ENCODE data around the gene CREBRF.
"Not testable (repeated sequence)": the region's sequence is repeated elsewhere in the genome, so short reads cannot be mapped to it uniquely, and the experiment has no call there.

CREBRF gene, protein sequence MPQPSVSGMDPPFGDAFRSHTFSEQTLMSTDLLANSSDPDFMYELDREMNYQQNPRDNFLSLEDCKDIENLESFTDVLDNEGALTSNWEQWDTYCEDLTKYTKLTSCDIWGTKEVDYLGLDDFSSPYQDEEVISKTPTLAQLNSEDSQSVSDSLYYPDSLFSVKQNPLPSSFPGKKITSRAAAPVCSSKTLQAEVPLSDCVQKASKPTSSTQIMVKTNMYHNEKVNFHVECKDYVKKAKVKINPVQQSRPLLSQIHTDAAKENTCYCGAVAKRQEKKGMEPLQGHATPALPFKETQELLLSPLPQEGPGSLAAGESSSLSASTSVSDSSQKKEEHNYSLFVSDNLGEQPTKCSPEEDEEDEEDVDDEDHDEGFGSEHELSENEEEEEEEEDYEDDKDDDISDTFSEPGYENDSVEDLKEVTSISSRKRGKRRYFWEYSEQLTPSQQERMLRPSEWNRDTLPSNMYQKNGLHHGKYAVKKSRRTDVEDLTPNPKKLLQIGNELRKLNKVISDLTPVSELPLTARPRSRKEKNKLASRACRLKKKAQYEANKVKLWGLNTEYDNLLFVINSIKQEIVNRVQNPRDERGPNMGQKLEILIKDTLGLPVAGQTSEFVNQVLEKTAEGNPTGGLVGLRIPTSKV

DNA sequence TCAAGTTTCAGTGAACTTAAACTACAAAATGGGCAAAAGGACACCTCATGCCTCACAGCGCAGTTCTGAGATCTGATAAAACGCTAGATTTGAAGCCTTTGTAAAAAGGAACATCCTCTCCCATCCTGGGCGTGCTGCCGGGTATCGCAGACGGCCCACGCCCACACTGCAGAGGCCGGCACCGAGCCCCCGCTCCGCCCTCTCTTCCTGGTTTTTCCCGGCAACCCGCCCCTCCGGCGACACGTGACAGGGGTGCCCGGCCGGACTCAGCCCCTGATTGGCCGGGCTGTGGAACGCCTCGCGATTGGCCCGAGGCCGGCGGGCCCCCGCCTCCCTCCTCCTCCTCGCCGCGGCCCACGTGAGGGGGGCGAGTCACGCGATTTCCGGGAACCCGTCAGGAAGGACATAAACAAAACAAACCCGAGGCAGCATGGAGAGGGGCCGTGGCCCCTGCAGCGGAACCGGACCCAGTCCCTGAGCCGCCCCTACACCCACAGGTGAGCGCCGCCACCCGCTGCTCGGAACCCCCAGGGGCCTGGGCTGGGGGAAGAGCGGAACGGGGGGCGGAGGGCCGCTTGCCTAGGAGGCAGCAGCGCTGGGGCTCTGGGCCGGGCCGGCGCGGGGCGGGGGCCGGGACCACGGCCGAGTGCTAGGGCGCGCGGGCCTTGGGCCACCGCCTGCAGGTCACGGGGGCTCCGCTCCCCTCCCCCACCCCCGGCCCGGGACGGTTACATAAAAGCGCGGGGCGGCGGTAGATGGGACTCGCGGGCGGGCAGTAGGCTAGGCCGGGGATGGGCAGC is at the start of gene CREBRF:
TSS of gene CREBRF (plus strand) at position 370 of the 800 bp plus-strand sequence. CDS start 24,424 bp downstream, outside the sequence.
- peak; percentile 87 for DNase-seq

DNA sequence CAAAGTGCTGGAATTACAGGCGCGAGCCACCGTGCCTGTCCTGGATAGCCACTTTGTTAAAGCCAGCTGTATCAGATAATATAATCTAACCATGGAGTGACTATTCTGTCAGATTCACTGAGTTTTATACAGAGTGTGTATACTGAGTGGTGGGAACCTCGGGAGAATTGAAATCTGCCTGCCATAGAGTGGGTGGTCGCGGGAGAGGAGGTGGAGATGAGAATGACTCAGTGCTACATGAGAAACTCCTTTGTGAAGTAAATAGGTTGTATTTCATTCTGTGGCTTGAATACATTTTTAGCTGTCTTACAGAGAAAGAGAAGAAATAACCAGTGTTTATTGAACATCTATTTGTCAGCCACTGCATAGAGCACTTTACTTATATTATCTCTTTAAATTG is 46.1 kb upstream of the CREBRF start:
- no peak for DNase-seq

GRCh38 chr5:173010547-173011464 is 45.3 kb upstream of the CREBRF start:
- DNase-seq: no peak

DNA sequence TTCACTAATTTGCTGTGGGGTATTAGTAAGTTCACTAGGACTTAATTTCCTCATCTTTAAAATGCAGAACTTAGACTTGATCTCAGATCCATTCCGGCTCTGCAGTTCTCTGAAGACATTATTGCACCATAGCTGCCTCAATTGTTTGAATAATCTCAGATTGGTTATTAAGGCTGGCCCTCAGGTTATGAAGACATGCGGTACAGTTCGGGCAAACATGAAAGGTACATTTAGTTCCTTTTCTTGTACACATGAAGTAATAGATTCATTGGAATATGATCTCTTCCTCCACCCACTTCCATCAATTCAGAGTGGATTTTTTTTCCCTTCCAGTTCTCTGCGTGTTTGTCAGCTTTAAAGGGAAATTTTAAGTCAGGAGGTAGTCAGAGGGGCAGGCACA is 44.6 kb upstream of the CREBRF start:
- DNase-seq: no peak

- DNase-seq: no peak
Measured at GRCh38 chr5:173012882-173013281, 43.3 kb upstream of the CREBRF start.

- no peak for DNase-seq
Measured at GRCh38 chr5:173014671-173015070, 41.5 kb upstream of the CREBRF start.

DNA sequence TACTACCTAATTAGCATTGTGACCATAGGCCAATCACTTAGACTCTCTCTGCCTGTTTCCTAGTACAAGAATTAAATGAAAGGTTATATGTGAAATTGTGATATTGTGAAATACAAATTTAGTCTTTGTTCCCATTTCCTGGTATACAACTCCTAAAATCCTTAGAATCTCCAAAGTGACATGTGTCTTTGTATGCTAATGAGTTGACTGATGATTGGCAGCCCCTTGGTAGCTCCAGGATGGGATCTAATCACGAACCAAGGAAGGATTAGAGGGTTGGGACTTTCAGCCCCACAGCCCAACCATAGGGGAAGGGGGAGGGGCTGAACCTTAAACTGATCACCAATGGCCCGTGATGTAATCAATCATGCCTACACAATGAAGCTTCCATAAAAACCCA is 41.0 kb upstream of the CREBRF start:
- DNase-seq: no peak

GRCh38 chr5:173015598-173016455 is 40.3 kb upstream of the CREBRF start:
- no peak for DNase-seq

DNA sequence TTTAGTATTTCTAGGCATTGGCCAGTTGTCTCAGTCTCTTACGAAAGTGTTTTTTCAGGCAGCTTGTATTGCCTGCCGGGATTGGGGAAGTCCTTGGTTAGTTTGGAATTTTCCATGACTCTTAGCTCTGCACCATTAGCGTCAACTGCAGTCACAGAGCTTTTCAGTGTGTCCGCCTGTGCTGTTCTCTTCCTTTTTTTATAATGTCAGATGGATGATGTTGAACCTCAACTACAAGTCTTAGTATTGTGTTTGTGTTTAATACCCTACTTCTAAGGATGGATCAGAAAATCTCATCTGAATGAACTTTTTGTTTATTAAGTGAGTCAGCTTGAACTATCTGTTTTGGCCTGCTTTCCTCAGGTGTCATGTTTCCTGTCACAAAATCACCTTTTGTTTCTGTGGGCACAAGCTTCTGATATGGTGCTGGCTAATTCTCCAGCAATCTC is 39.5 kb upstream of the CREBRF start:
- DNase-seq: no peak

GRCh38 chr5:173017087-173017486 is 39.1 kb upstream of the CREBRF start:
- not testable (repeated sequence) for DNase-seq

- DNase-seq: no peak
Measured at GRCh38 chr5:173018358-173018757, 37.8 kb upstream of the CREBRF start.

DNA sequence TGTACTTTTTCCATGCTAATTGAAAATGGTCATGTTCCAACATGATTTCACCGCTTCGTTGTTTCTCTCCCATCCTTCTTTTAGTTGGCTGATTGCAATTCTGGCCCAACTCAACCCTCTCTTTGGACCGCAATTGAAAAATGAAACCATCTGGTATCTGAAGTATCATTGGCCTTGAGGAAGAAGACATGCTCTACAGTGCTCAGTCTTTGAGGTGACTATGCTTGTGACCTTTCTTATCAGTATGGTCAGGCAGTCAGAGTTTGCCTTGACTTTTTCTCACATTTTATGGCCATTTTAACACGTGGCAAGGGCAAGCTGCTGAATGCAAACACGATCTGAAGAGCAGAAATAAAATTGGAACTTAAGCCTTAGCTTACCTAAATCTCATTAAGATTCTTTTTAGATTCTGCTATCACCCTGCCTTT is 36.0 kb upstream of the CREBRF start:
- no peak for DNase-seq

DNA sequence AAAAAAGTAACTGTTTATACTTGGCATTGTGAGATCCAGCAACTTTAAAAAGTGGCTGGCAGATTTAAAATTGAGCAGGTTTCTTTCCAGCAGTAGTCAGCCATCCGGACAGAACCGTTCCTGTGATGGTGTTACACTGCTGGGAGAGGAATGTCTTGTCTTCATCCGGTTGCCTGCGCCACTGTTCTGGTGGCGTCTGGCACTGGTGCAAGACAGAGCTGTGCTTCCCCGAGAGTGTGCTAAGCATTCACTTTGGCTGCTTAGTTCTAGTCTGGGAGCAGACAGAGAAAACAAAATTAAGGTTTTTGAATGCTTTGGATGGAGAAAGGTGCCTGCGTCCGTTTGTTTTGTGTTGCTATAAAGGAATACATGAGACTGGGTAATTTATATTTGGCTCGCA is 35.5 kb upstream of the CREBRF start:
- DNase-seq: no peak

DNA sequence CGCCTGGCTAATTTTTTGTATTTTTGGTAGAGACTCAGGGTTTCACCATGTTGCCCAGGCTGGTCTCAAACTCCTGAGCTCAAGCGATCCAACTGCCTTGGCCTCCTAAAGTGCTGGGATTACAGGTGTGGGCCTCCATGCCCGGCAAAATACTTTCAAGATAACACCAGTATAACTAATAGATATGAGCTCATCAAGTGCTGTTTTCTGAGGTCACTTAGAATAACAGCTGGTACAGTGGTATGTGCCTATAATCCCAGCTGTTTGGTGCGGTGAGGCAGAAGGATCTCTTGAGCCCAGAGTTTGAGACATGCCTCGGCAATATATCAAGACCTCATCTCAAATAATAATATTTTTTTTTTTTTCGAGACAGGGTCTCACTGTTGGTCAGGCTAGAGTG is 30.5 kb upstream of the CREBRF start:
- DNase-seq: no peak

GRCh38 chr5:173027905-173028304 is 28.2 kb upstream of the CREBRF start:
- DNase-seq: no peak

- DNase-seq: no peak
Measured at GRCh38 chr5:173028811-173029327, 27.3 kb upstream of the CREBRF start.

GRCh38 chr5:173029499-173029921 is 26.6 kb upstream of the CREBRF start:
- DNase-seq: no peak

DNA sequence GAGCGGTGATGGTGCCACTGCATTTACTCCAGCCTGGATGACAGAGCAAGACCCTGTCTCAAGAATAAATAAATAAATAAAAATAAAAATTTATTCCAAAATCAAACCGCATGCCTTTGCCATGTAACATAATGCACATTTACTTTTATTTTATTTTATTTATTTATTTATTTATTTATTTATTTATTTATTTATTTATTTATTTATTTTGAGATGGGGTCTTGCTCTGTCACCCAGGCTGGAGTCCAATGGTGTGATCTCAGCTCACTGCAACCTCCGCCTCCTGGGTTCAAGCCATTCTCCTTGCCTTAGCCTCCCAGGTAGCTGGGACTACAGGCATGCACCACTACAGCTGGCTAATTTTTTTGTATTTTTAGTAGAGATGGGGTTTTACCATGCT is 24.1 kb upstream of the CREBRF start:
- DNase-seq: not testable (repeated sequence)

GRCh38 chr5:173032730-173033129 is 23.4 kb upstream of the CREBRF start:
- no peak for DNase-seq

DNA sequence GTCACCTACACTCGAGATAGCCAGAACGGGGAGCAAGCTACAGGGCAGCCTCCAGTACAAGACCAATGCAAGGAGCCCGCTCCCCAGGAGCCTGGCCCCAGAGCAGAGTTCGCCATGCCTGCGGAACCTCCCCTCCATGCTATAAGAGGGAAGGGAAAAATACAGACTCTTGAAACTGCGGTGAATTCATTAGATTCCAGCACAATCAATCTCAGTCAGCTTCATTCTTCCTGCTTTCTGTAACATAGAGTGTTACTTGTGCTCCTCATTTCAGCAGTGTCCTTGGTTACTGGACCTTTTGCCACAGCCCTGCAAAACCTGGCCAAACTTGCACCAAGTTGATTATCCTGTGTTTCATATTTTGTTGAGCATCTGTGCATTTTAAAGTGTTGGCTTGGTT is 22.2 kb upstream of the CREBRF start:
- DNase-seq: no peak

Data from SHP77 treated with DMSO at 0.1 percent for 48 hours (cell line).